GM10248 (cell line): ENCODE results near the gene RAB38.

Experiments
- CTCF ChIA-PET: fragments of 300-600 bp; sonication (Branson Sonifier 250); formaldehyde crosslinking; extraction: SDS; loops from one replicate; lab custom pipeline; 2021; ENCODE audit warnings: antibody characterized with exemption; lab: Yijun Ruan, JAX
- POLR2A ChIA-PET: fragments of 350-650 bp; sonication (Branson Sonifier 250); formaldehyde crosslinking; extraction: SDS; loops from one replicate; lab custom pipeline; 2020; ENCODE audit warnings: antibody characterized with exemption; lab: Yijun Ruan, JAX
- DNase-seq: peaks from one replicate; pipeline ENCODE4 v3.0.0; 2012; ENCODE audit errors: extremely low spot score
- TF ChIP-seq, protein P1 (sequence below): IDR thresholded peaks from 2 replicates; pipeline ENCODE4 v1.5.1; 2012; ENCODE audit warnings: mild to moderate bottlenecking, low read depth; ENCODE audit errors: extremely low read depth, missing control alignments, control extremely low read depth

The RAB38 gene

DNA sequence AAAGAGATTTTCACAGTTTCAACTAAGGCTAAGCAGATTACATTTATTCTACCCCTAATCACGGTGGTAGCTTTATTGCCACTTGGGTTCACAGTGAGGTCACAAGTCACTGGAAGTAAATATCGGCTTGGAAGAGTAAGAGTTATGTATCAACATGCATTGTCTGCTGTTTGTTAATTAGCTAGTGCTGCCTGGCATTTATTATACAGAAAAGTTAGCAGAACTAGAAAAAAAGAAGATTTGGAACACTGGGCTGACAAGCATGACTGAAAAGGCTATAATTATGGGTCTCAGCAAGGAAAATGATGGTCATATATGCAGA, 13.7 kb upstream of the RAB38 start:
- TF ChIP-seq, protein P1, sequence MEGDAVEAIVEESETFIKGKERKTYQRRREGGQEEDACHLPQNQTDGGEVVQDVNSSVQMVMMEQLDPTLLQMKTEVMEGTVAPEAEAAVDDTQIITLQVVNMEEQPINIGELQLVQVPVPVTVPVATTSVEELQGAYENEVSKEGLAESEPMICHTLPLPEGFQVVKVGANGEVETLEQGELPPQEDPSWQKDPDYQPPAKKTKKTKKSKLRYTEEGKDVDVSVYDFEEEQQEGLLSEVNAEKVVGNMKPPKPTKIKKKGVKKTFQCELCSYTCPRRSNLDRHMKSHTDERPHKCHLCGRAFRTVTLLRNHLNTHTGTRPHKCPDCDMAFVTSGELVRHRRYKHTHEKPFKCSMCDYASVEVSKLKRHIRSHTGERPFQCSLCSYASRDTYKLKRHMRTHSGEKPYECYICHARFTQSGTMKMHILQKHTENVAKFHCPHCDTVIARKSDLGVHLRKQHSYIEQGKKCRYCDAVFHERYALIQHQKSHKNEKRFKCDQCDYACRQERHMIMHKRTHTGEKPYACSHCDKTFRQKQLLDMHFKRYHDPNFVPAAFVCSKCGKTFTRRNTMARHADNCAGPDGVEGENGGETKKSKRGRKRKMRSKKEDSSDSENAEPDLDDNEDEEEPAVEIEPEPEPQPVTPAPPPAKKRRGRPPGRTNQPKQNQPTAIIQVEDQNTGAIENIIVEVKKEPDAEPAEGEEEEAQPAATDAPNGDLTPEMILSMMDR, result no peak
- POLR2A ChIA-PET, result no interaction called here
- no peak for DNase-seq
- CTCF ChIA-PET, result interaction anchor here (1.0 to 1.3 kb wide), 2 partner anchors 16 to 19 kb away, joined by 3 to 4 read pairs; no protein-coding TSS in a partner anchor

GRCh38 chr11:88188251-88188931, 13.1 kb upstream of the RAB38 start:
- TF ChIP-seq, protein P1, result no peak
- ChIA-PET CTCF (interaction anchor here (1.0 to 2.8 kb wide), 3 partner anchors 11 to 18 kb away, joined by 3 to 8 read pairs (median 4); no protein-coding TSS in a partner anchor), POLR2A (no interaction called here)
- no peak for DNase-seq

DNA sequence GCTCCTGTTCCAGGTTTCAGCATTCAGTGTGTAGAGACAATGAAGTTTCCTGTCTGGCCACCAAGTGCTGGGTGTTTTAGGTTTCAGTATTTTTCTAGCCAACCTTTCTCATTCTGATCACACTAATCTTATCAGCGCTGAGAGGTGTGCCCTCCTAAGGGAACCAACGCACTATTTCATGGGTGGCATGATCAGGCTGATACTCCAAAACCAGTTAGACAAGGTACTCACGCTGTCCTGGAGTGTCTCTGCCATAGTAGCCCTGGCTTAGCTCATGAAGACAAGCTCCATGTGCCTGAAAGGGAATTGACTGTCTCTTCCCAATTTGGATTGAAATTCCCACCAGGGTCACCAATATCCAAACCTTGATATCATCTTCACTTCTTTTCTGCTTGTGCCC, 8.0 kb upstream of the RAB38 start:
- POLR2A ChIA-PET, result no interaction called here
- DNase-seq, result no peak
- CTCF ChIA-PET, result no interaction called here
- TF ChIP-seq, protein P1, result no peak

- TF ChIP-seq, protein P1, result no peak
- ChIA-PET CTCF (interaction anchor here (0.7 to 1.4 kb wide), 3 partner anchors 12 to 33 kb away, joined by 3 read pairs; no protein-coding TSS in a partner anchor), POLR2A (no interaction called here)
- no peak for DNase-seq
Observed at GRCh38 chr11:88181776-88182175, 6.5 kb upstream of the RAB38 start.

DNA sequence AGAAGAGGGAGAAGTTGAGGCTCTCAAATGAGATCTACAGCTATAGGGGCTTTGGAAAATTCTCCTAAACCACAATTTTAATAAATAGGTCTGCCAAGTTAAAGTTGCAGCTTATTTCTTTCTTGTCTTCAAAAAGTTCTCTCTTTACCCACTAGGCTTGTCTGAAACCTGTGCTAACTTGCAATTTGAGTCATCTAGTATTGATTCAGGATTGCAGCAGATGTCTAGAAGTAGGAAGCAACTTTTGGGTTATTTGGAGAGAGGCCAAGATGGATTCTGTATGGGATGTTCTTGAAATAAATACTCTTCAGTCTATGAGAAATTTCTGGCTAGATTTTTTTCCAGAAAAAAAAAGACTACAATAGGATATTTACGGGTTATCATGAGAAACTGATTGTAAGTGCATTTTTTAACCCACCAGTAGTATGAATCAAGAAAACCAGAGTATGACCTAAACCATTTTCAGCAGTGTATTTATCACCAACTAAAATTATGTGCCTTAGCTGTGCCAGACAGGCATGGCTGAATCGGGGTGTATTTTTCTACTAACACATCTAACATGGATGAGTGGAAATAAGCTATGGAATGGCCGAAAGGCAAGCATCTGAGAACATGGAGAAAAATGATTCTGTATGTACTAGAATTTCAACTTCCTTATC, 4.9 kb upstream of the RAB38 start:
- TF ChIP-seq, protein P1, result no peak
- CTCF ChIA-PET, result interaction anchor here (0.8 to 2.3 kb wide), 10 partner anchors 9 to 362 kb away, joined by 3 to 8 read pairs (median 4); no protein-coding TSS in a partner anchor
- no peak for DNase-seq
- POLR2A ChIA-PET, result no interaction called here

- CTCF ChIA-PET, result interaction anchor here (0.9 to 2.3 kb wide), 10 partner anchors 8 to 363 kb away, joined by 3 to 8 read pairs (median 4); no protein-coding TSS in a partner anchor
- no peak for DNase-seq
- POLR2A ChIA-PET, result no interaction called here
- TF ChIP-seq, protein P1, result no peak
Observed at GRCh38 chr11:88179141-88179540, 3.9 kb upstream of the RAB38 start.
